ENCODE results near the gene TAGLN2.

Gene TAGLN2

GRCh38 chr1:159917533-159918351 is 7.6 kb downstream of the TAGLN2 start:
- TF ChIP-seq, protein P1, sequence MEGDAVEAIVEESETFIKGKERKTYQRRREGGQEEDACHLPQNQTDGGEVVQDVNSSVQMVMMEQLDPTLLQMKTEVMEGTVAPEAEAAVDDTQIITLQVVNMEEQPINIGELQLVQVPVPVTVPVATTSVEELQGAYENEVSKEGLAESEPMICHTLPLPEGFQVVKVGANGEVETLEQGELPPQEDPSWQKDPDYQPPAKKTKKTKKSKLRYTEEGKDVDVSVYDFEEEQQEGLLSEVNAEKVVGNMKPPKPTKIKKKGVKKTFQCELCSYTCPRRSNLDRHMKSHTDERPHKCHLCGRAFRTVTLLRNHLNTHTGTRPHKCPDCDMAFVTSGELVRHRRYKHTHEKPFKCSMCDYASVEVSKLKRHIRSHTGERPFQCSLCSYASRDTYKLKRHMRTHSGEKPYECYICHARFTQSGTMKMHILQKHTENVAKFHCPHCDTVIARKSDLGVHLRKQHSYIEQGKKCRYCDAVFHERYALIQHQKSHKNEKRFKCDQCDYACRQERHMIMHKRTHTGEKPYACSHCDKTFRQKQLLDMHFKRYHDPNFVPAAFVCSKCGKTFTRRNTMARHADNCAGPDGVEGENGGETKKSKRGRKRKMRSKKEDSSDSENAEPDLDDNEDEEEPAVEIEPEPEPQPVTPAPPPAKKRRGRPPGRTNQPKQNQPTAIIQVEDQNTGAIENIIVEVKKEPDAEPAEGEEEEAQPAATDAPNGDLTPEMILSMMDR (IDR thresholded peaks at IDR 0.05; ENCODE audit: low read depth, low read length, missing control alignments) = no peak
- no peak for DNase-seq (ENCODE audit: extremely low read depth, low read depth)
- no peak overlapping the region for H3K4me3 ChIP-seq (replicated peaks; ENCODE audit: low read depth, low read length)

DNA sequence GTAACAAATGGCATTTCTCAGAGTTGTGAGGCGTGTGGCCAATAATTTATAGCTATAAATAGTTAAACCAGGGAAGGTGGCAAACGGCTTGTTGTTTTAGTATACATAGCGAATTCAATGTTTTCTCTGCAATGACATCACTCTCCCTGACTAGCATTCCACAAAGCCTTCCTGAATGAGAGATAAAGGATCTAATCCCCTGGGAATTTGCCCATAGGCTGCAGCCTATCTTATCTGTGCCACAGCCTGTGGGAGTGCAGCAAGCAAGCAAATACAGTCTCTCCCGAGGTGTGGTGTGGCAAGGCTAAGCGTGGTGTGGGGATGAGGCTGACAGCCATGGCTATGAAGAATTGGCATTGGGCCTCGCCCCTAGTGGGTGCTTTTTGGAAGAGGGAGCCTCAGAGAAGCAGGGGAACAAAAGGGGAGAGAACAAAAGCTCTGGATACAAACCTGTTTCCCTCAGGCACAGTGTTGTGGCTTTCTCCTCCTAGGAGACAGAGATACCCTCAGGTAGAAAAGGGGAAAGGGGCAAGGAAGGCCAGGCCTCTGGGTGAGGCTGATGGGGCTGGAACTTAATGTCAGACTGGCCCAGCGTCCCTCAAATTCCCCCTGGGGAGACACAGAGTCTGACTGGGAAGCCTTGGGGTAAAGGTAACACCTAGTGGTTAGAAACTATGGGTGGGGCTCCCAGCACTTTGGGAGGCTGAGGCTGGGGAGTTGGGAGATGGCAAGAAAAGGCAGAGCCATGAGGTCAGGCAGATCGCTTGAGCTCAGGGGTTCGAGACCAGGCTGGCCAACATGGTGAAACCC is 8.9 kb downstream of the TAGLN2 start:
- no peak for DNase-seq (ENCODE audit: extremely low read depth, low read depth)
- TF ChIP-seq, protein P1 (IDR thresholded peaks at IDR 0.05; ENCODE audit: low read depth, low read length, missing control alignments) = no peak
- no peak overlapping the region for H3K4me3 ChIP-seq (replicated peaks; ENCODE audit: low read depth, low read length)

- no peak for DNase-seq (ENCODE audit: extremely low read depth, low read depth)
- TF ChIP-seq, protein P1 (IDR thresholded peaks at IDR 0.05; ENCODE audit: low read depth, low read length, missing control alignments) = no peak
- no peak overlapping the region for H3K4me3 ChIP-seq (replicated peaks; ENCODE audit: low read depth, low read length)
Measured at GRCh38 chr1:159915571-159916241, 9.6 kb downstream of the TAGLN2 start.

DNA sequence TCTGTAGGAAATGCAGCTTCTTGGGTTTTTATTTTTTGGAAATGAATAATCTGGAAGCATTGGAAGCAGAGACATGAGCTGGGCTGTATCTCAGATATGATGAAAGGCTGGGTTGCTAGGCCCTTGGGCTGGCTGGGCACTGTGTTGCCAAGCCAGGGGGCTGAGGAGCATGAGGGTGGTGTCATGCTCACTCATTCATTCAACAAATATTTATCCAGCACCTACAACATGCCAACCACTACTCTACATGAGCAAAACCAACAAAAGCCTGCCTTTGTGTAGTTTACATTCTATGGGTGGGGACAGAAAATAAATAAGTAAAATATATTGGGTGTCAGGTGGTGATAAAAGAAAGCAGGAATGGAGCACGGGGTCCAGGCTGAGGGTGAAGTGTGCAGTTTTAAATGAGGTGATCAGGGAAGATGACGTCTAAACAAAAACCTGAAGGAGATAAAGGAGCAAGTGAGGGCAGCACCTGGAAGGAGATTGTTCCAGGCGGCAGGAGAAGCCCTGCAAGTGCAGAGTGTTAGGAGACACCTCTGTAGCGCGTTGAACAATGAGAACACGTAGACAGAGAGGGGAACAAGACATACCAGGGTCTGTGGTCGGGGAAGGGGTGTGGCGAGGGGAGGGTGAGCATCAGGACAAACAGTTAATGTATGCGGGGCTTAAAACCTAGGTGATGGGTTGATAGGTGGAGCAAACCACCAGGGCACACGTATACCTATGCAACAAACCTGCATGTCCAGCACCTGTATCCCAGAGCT is 10.9 kb downstream of the TAGLN2 start:
- DNase-seq (ENCODE audit: extremely low read depth, low read depth) = no peak
- TF ChIP-seq, protein P1 (IDR thresholded peaks at IDR 0.05; ENCODE audit: low read depth, low read length, missing control alignments) = no peak

DNA sequence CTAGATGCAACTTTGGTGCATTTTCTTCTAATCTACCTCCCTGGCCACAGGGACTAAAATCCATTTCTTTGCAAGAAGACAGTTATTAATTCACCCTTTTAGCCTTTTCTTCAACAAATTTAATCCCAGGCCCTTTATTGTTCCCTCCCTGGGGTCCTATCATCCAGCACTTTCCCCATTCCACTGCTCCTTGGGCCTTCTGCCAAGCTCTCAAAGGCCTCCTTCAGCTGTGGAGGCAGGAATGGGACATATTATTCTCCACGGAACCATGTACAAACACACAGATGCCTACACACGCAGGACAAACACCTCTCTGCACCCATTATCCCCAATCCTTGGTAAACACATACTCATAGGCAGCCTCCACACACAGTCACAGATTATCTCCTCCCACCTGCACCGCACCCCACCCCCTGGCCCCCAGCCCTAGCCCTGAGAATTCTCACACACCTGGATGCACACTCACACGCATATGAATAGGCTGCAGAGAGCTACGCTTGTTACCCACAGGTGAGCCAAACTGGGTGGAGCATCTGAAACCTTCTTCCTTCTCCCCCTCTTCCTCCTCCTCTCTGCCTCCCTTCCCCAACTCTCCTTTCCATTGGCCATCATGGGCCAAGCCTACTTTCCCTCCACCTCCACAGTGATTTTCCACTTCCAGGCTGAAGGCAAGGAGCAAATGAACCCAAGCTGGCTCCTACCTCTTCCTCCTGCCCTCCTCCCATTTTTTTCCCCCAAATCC is 11.7 kb downstream of the TAGLN2 start:
- DNase-seq (ENCODE audit: extremely low read depth, low read depth) = no peak
- TF ChIP-seq, protein P1 (IDR thresholded peaks at IDR 0.05; ENCODE audit: low read depth, low read length, missing control alignments) = no peak
- H3K4me3 ChIP-seq (replicated peaks; ENCODE audit: low read depth, low read length) = no peak overlapping the region

More for the DNA sequence above, 10.9 kb downstream of the TAGLN2 start:
- no peak overlapping the region for H3K4me3 ChIP-seq (replicated peaks; ENCODE audit: low read depth, low read length)
